GM19239 (cell line): Measurements from ENCODE around the gene NEK11.
"Not testable (repeated sequence)": the region's sequence is repeated elsewhere in the genome, so short reads cannot be mapped to it uniquely, and the experiment has no call there.

Source experiments
- DNase-seq: peaks from one replicate; pipeline ENCODE4 v3.0.0; 2011; ENCODE audit warnings: low spot score; ENCODE audit not compliant: insufficient read length
- FAIRE-seq: peaks from 2 replicates; lab custom pipeline; 2011; peaks lifted over from hg19 to GRCh38; lab: Jason Lieb, UNC

NEK11 gene

DNA sequence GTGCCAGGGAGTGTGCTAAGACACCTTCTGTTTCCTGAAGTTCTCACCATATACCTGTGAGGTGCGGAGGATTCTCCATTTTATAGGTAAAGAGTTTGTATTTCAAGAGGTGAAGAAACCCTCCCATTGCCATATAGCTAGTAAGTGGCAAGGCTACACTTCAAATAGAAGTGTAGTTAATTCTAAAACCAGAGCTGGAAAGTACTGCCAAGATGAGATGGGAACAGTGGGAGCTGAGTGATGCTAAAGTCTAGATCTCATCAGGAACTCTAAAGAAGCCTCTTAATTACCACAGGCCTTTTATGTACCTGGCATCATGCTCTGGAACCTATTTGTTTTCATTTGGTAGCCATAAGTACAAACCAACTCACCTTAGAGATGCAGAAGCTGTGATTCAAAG is 256.3 kb downstream of the NEK11 start:
- DNase-seq (no peak), FAIRE-seq (no peak)

DNA sequence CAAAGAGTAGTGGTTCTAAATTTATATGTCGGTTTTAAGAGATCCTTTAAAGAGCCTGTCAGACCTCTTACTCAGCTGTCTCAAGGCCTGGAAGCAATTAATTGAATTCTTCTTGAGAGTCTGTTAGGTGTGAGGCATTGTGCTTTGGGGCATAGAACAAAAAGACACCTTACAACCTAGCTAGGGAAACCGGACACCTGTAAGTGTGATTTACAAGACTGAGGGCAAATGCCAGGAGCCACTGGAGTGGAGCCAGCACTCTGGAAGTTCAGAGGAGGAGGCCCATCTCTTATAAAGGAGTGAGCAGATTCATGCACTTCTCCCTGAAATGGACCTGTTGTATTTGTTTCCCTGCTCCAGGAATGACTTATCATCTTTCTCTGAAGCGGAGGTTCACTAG is 257.2 kb downstream of the NEK11 start:
- DNase-seq (no peak), FAIRE-seq (no peak)

GRCh38 chr3:131284302-131284701 is 257.6 kb downstream of the NEK11 start:
- FAIRE-seq (no peak), DNase-seq (no peak)

DNA sequence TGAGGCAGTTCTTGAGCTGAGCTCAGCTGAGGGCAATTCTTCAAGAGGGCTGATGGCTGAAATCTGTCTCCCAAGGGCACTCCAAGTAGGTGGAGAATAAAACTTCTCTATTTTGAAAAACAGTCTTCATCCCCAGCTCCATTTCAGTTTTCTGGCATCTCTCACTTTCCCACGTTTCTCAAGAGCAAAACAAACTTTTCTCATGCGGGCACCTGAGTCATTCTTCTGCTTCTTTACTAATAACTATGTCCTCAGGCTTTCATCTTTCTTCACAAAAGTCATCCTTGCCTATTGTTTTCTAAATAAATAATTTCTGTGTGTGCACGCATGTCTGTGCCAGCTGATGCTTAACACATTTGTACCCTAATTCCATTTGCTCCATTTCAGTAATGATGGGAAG is 258.8 kb downstream of the NEK11 start:
- DNase-seq (no peak), FAIRE-seq (no peak)

DNA sequence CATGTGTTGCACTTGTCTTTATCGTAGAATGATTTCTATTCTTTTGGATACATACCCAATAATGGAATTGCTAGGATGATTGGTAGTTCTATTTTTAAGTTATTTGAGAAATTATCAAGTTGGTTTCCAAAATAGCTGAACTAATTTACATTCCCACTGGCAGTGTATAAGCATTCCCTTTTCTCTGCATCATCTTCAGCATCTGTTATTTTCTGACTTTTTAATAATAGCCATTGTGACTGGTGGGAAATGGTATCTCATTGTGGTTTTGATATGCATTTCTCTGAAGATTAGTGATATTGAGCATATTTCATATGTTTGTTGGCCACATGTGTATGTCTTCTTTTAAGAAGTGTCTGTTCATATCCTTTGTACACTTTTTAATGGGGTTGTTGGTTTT is 273.2 kb downstream of the NEK11 start:
- FAIRE-seq (no peak), DNase-seq (no peak)

DNA sequence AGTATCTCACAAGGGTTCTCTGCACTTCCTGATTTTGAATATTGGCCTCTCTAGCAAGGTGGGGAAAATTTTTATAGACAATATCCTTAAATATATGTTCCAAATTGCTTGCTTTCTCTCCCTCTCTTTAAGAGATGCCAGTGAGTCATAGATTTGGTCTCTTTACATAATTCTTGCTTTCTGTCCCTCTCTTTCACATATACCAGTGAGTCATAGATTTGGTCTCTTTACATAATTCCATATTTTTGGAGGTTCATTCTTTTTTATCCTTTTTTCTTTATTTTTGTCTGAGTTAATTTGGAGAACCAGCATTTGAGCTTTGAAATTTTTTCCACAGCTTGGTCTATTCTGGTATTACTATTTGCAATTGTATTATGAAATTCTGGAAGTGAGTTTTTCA is 277.2 kb downstream of the NEK11 start:
- DNase-seq, result no peak
- no peak for FAIRE-seq

DNA sequence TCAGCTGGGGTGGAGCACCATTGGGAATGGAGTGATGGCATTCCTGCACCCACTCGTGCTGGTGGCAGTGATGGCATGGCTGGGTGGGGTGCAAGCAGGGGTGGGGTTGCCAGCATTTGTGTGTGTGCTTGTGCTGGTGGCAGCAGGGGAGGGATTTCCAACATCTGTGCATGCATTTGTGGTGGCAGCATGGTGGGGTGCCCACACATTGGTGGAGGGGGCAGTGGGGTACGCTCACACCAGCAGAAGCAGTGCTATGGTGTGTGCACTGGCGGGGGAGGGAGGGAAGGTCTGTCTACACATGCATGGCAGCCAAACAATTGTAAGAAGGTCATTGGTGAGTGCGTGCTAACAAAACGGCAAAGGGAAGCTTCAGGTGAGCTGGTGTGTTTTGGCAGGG is 278.2 kb downstream of the NEK11 start:
- DNase-seq (no peak), FAIRE-seq (no peak)

- DNase-seq (no peak), FAIRE-seq (no peak)
Measured at GRCh38 chr3:131306242-131306641, 279.6 kb downstream of the NEK11 start.

- DNase-seq (no peak), FAIRE-seq (no peak)
Measured at GRCh38 chr3:131314318-131314717, 287.6 kb downstream of the NEK11 start.

GRCh38 chr3:131315162-131315561 is 288.5 kb downstream of the NEK11 start:
- DNase-seq (no peak), FAIRE-seq (no peak)

DNA sequence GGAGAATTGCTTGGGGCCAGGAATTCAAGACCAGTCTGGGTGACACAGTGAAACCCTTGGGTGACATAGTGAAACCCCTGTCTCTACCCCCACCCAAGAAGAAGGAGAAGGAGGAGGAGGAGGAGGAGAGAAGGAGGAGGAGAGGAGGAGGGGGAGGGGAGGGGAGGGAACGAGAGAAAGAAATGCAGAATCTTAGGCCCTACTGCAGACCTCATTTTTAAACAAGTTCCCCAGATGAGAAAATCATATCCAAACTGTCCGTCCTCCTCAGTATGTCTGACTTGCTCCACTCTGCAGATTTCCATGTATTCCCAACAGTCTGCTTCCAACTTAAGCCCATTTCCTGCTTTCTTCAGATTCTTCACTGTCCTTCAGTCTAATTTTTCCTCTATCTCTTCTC is 291.0 kb downstream of the NEK11 start:
- DNase-seq (no peak), FAIRE-seq (no peak)

- DNase-seq (no peak), FAIRE-seq (no peak)
Measured at GRCh38 chr3:131323014-131323413, 296.3 kb downstream of the NEK11 start.

GRCh38 chr3:131323792-131324191 is 297.1 kb downstream of the NEK11 start:
- DNase-seq, result no peak
- no peak for FAIRE-seq

GRCh38 chr3:131324923-131325322 is 298.2 kb downstream of the NEK11 start:
- DNase-seq (no peak), FAIRE-seq (no peak)

DNA sequence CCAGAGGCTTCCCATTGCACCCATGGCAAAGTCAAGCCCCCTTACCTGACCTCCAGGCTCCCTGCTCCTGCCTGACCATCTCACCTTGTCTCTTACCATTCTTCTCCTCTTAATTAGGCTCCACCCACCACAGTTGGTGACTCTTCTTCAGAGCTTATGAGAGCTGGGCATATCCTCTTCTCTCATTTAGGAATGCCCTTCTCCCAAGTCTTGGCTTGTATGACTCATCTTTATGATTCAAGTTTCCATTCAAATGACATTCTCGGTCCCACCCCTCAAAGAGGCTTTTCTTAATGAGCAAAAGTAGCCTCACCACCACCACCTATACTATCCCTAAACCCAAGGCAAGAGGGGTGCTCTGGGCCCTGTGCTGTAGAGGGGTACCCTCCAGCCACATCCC is 299.6 kb downstream of the NEK11 start:
- FAIRE-seq (no peak), DNase-seq (no peak)

GRCh38 chr3:131328721-131329120 is 302.0 kb downstream of the NEK11 start:
- FAIRE-seq, result no peak
- no peak for DNase-seq

DNA sequence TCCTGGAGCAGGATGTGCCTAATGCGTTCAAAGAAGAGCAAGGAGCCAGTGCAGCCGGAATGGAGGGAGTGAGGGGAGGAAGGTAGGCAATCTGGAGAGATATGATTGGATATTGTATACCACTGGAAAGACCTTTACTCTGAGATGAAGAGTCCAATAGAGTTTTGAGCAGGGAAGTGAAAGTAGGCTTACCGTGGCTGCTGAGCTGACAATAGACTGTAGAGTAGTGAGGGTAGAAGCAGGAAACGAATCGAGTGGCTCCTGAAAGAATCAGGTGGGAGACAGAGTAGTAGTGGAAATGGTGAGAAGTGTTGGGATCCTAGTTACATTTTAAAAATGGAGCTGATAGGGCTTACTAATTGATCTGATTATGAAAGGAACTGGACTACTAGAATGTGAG is 303.1 kb downstream of the NEK11 start:
- DNase-seq (no peak), FAIRE-seq (peak; percentile 81)

DNA sequence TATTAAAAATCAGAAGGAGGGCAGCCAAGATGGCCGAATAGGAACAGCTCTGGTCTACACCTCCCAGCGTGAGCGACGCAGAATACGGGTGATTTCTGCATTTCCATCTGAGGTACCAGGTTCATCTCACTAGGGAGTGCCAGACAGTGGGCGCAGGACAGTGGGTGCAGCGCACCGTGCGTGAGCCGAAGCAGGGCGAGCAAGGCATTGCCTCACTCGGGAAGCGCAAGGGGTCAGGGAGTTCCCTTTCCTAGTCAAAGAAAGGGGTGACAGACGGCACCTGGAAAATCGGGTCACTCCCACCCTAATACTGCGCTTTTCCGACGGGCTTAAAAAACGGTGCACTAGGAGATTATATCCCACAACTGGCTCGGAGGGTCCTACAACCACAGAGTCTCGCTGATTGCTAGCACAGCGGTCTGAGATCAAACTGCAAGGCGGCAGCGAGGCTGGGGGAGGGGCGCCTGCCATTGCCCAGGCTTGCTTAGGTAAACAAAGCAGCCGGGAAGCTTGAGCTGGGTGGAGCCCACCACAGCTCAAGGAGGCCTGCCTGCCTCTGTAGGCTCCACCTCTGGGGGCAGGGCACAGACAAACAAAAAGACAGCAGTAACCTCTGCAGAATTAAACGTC is 304.9 kb downstream of the NEK11 start:
- not testable (repeated sequence) for DNase-seq, FAIRE-seq

- FAIRE-seq (no peak), DNase-seq (no peak)
Measured at GRCh38 chr3:131338948-131339640, 312.4 kb downstream of the NEK11 start.

DNA sequence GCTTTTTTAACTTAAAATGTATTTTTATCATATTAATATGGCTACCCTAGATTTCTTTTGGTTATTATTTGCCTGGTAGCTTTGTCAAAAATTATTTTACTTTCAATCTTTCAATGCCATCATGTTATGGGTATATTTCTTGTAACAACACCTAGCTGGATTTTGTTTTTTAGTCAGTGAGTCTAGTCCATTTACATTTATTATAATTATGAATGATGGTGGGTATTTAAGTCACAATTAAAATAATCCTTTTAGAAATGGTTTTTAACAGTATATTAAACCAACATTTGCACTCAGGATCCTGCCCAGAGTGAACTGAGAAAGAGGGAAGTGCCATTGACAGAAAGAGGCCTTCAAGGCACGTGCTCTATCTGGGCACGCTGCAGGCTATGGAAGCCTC is 315.1 kb downstream of the NEK11 start:
- DNase-seq, result no peak
- no peak for FAIRE-seq

- DNase-seq (no peak), FAIRE-seq (no peak)
Measured at GRCh38 chr3:131348911-131349310, 322.2 kb downstream of the NEK11 start.

DNA sequence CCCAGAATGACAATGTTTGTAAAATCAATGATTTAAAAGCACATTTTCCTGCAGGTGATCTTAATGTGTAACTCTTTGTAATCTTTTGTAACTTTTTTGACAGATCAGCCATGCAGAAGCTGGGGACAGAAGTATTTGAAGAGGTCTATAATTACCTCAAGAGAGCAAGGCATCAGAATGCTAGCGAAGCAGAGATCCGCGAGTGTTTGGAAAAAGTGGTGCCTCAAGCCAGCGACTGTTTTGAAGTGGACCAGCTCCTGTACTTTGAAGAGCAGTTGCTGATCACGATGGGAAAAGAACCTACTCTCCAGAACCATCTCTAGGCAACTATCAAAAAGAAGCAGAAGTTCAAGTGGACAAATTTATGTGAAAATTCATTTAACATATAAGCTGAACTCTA is 322.8 kb downstream of the NEK11 start:
- no peak for DNase-seq

More for the DNA sequence above, 322.8 kb downstream of the NEK11 start:
- FAIRE-seq, result no peak
